GM06990 (cell line): ENCODE measurements around the gene PAPLN.
"Not testable (repeated sequence)": the region's sequence is repeated elsewhere in the genome, so short reads cannot be mapped to it uniquely, and the experiment has no call there.

Source experiments
- DNase-seq: peaks from one replicate; pipeline ENCODE4 v3.0.0-alpha.2; 2011; ENCODE audit not compliant: insufficient read length; ENCODE audit errors: extremely low read depth
- H3K27me3 ChIP-seq: replicated peaks from 2 replicates; pipeline ENCODE4 v1.6.0; 2011; ENCODE audit warnings: low read length; ENCODE audit not compliant: control insufficient read depth, insufficient read depth
- H3K36me3 ChIP-seq: 2 replicates; pipeline ENCODE4 v1.5.1; 2011; ENCODE audit warnings: low read length; ENCODE audit not compliant: control insufficient read depth, insufficient read depth
- H3K4me3 ChIP-seq: replicated peaks from 2 replicates; pipeline ENCODE4 v1.5.1; 2011; ENCODE audit warnings: low read depth, mild to moderate bottlenecking, control low read depth, low read length
- CTCF ChIP-seq: IDR thresholded peaks from 2 replicates; pipeline ENCODE4 v1.5.1; 2011; ENCODE audit warnings: low read length, control low read depth, mild to moderate bottlenecking, inconsistent platforms; ENCODE audit not compliant: insufficient read depth, poor library complexity, severe bottlenecking

Gene PAPLN

GRCh38 chr14:73307261-73307660, 70.0 kb downstream of the PAPLN start:
- Histone ChIP-seq H3K4me3 (no peak overlapping the region), H3K27me3 (no peaks in the 10 kb centered on the region), H3K36me3 (no peaks in the 10 kb centered on the region)
- DNase-seq: no peak
- TF ChIP-seq CTCF: no peak

GRCh38 chr14:73309207-73309606, 71.9 kb downstream of the PAPLN start:
- not testable (repeated sequence) for H3K27me3 ChIP-seq, DNase-seq, H3K36me3 ChIP-seq, H3K4me3 ChIP-seq

- Histone ChIP-seq H3K36me3 (no peaks in the 10 kb centered on the region), H3K27me3 (no peaks in the 10 kb centered on the region), H3K4me3 (no peak overlapping the region)
- TF ChIP-seq CTCF: no peak
- DNase-seq: no peak
Measured at GRCh38 chr14:73311708-73312030, 74.4 kb downstream of the PAPLN start.

GRCh38 chr14:73312687-73313086, 75.4 kb downstream of the PAPLN start:
- H3K27me3 ChIP-seq: no peaks in the 10 kb centered on the region
- H3K36me3 ChIP-seq: no peaks in the 10 kb centered on the region
- TF ChIP-seq CTCF: no peak
- no peak for DNase-seq
- no peak overlapping the region for H3K4me3 ChIP-seq

- no peaks in the 10 kb centered on the region for H3K36me3 ChIP-seq
Measured at GRCh38 chr14:73313151-73313550, 75.8 kb downstream of the PAPLN start.

GRCh38 chr14:73323896-73324399, 86.6 kb downstream of the PAPLN start:
- no peak for TF ChIP-seq CTCF
- Histone ChIP-seq H3K4me3 (no peak overlapping the region), H3K27me3 (no peaks in the 10 kb centered on the region), H3K36me3 (no peaks in the 10 kb centered on the region)
- no peak for DNase-seq

More at GRCh38 chr14:73313151-73313550, 75.8 kb downstream of the PAPLN start:
- H3K4me3 ChIP-seq: no peak overlapping the region
- DNase-seq: no peak
- no peaks in the 10 kb centered on the region for H3K27me3 ChIP-seq
- TF ChIP-seq CTCF: no peak
